Effector memory CD4-positive, alpha-beta T cell (primary cell): ENCODE results near the gene MAN2B1.

Experiments used
- DNase-seq, 3 donors: peaks; one replicate each; pipeline ENCODE4 v3.0.0-alpha.2; 2020
- H3K27ac ChIP-seq: 2 replicates; pipeline ENCODE4 v1.7.0; 2013; ENCODE audit warnings: mild to moderate bottlenecking, low read length, moderate library complexity; ENCODE audit not compliant: insufficient read depth, poor library complexity, severe bottlenecking
- H3K27me3 ChIP-seq: replicated peaks from 2 replicates; pipeline ENCODE4 v1.7.0; 2013; ENCODE audit warnings: mild to moderate bottlenecking, low read length; ENCODE audit not compliant: insufficient read depth, control insufficient read depth, poor library complexity, severe bottlenecking
- H3K36me3 ChIP-seq: 2 replicates; pipeline ENCODE4 v1.7.0; 2013; ENCODE audit warnings: mild to moderate bottlenecking, low read length, moderate library complexity; ENCODE audit not compliant: control insufficient read depth, insufficient read depth
- H3K4me1 ChIP-seq: 2 replicates; pipeline ENCODE4 v1.7.0; 2013; ENCODE audit warnings: low read length, mild to moderate bottlenecking; ENCODE audit not compliant: control insufficient read depth, insufficient read depth, poor library complexity, severe bottlenecking
- H3K4me3 ChIP-seq: 2 replicates; pipeline ENCODE4 v1.7.0; 2013; ENCODE audit warnings: low read length, low read depth, mild to moderate bottlenecking; ENCODE audit not compliant: insufficient read depth, poor library complexity, severe bottlenecking
- H3K9me3 ChIP-seq: 2 replicates; pipeline ENCODE4 v1.7.0; 2013; ENCODE audit warnings: mild to moderate bottlenecking, low read length, moderate library complexity; ENCODE audit not compliant: control insufficient read depth

MAN2B1 gene

GRCh38 chr19:12665281-12665573 is 1.3 kb downstream of the MAN2B1 start:
- Histone ChIP-seq H3K9me3 (no peaks in the 10 kb centered on the region), H3K27me3 (no peaks in the 10 kb centered on the region), H3K36me3 (peaks cover 35% of the 10 kb centered on the region), H3K4me3 (peak overlapping the region; percentile 66), H3K4me1 (peaks cover 29% of the 10 kb centered on the region), H3K27ac (peak overlapping the region; percentile 93)
- peak in 2 of 3 donors; percentile 22 to 27 for DNase-seq

GRCh38 chr19:12664406-12665280 is 1.9 kb downstream of the MAN2B1 start:
- H3K27me3 ChIP-seq: no peaks in the 10 kb centered on the region
- peaks cover 35% of the 10 kb centered on the region for H3K36me3 ChIP-seq
- no peaks in the 10 kb centered on the region for H3K9me3 ChIP-seq
- H3K4me1 ChIP-seq: peaks cover 26% of the 10 kb centered on the region
- peak overlapping the region; percentile 66 for H3K4me3 ChIP-seq
- H3K27ac ChIP-seq: peak overlapping the region; percentile 93
- no peak for DNase-seq

- H3K9me3 ChIP-seq: no peaks in the 10 kb centered on the region
- H3K27me3 ChIP-seq: no peaks in the 10 kb centered on the region
- no peak for DNase-seq
- H3K36me3 ChIP-seq: peaks cover 60% of the 10 kb centered on the region
- H3K27ac ChIP-seq: no peak overlapping the region
- H3K4me1 ChIP-seq: peaks cover 16% of the 10 kb centered on the region
- no peak overlapping the region for H3K4me3 ChIP-seq
Measured at GRCh38 chr19:12660980-12661379, 5.6 kb downstream of the MAN2B1 start.

GRCh38 chr19:12657966-12658365 is 8.6 kb downstream of the MAN2B1 start:
- H3K36me3 ChIP-seq: peaks cover 60% of the 10 kb centered on the region
- H3K27ac ChIP-seq: no peak overlapping the region
- H3K4me1 ChIP-seq: no peaks in the 10 kb centered on the region
- H3K4me3 ChIP-seq: no peak overlapping the region
- H3K9me3 ChIP-seq: no peaks in the 10 kb centered on the region
- no peaks in the 10 kb centered on the region for H3K27me3 ChIP-seq
- no peak for DNase-seq

GRCh38 chr19:12656899-12657571 is 9.5 kb downstream of the MAN2B1 start:
- no peak overlapping the region for H3K4me3 ChIP-seq
- no peaks in the 10 kb centered on the region for H3K9me3 ChIP-seq
- no peak for DNase-seq
- H3K27ac ChIP-seq: no peak overlapping the region
- H3K4me1 ChIP-seq: no peaks in the 10 kb centered on the region
- H3K27me3 ChIP-seq: no peaks in the 10 kb centered on the region
- H3K36me3 ChIP-seq: peaks cover 58% of the 10 kb centered on the region

GRCh38 chr19:12655546-12655945 is 11.0 kb downstream of the MAN2B1 start:
- DNase-seq: no peak
- Histone ChIP-seq H3K27ac (no peak overlapping the region), H3K9me3 (no peaks in the 10 kb centered on the region), H3K36me3 (peaks cover 48% of the 10 kb centered on the region), H3K4me1 (no peaks in the 10 kb centered on the region), H3K27me3 (no peaks in the 10 kb centered on the region), H3K4me3 (no peak overlapping the region)

GRCh38 chr19:12652219-12652618 is 14.3 kb downstream of the MAN2B1 start:
- Histone ChIP-seq H3K36me3 (peaks cover 36% of the 10 kb centered on the region), H3K27me3 (no peaks in the 10 kb centered on the region), H3K4me3 (no peak overlapping the region), H3K9me3 (no peaks in the 10 kb centered on the region), H3K4me1 (no peaks in the 10 kb centered on the region), H3K27ac (no peak overlapping the region)
- DNase-seq: no peak

GRCh38 chr19:12649941-12650340 is 16.6 kb downstream of the MAN2B1 start:
- peaks cover 13% of the 10 kb centered on the region for H3K36me3 ChIP-seq
- DNase-seq: no peak

GRCh38 chr19:12648088-12648487 is 18.5 kb downstream of the MAN2B1 start:
- Histone ChIP-seq H3K4me1 (no peaks in the 10 kb centered on the region), H3K27ac (no peak overlapping the region), H3K4me3 (no peak overlapping the region), H3K27me3 (no peaks in the 10 kb centered on the region), H3K36me3 (peaks cover 6% of the 10 kb centered on the region), H3K9me3 (no peaks in the 10 kb centered on the region)
- DNase-seq: no peak

More at GRCh38 chr19:12649941-12650340, 16.6 kb downstream of the MAN2B1 start:
- H3K27me3 ChIP-seq: no peaks in the 10 kb centered on the region
- no peak overlapping the region for H3K27ac ChIP-seq
- H3K4me3 ChIP-seq: no peak overlapping the region
- H3K4me1 ChIP-seq: no peaks in the 10 kb centered on the region
- no peaks in the 10 kb centered on the region for H3K9me3 ChIP-seq

- no peak overlapping the region for H3K4me3 ChIP-seq
- H3K36me3 ChIP-seq: peaks cover 6% of the 10 kb centered on the region
- no peaks in the 10 kb centered on the region for H3K27me3 ChIP-seq
- no peak overlapping the region for H3K27ac ChIP-seq
- H3K4me1 ChIP-seq: no peaks in the 10 kb centered on the region
- no peaks in the 10 kb centered on the region for H3K9me3 ChIP-seq
- DNase-seq: no peak
Measured at GRCh38 chr19:12647490-12648071, 19.0 kb downstream of the MAN2B1 start.
